HAP-1 (cell line): ENCODE measurements around the gene IQGAP2.

ENCODE experiments used
- DNase-seq, 2 experiments: peaks; one replicate each; pipeline ENCODE4 v3.0.0-alpha.2; 2016 to 2020; ENCODE audit warnings: low spot score in 2 of 2
- H3K27me3 ChIP-seq: fragments of 250-450 bp; sonication (Bioruptor Pico); 2 replicates; pipeline ENCODE4 v1.5.1; 2020; ENCODE audit warnings: low read depth, mild to moderate bottlenecking, moderate library complexity
- H3K36me3 ChIP-seq: fragments of 250-450 bp; sonication (Bioruptor Pico); replicated peaks from 2 replicates; pipeline ENCODE4 v1.5.1; 2020; ENCODE audit warnings: mild to moderate bottlenecking
- H3K4me1 ChIP-seq: fragments of 250-450 bp; sonication (Bioruptor Pico); 2 replicates; pipeline ENCODE4 v1.5.1; 2020; ENCODE audit warnings: mild to moderate bottlenecking
- H3K4me3 ChIP-seq: fragments of 250-450 bp; sonication (Bioruptor Pico); 2 replicates; pipeline ENCODE4 v1.5.1; 2020; ENCODE audit warnings: mild to moderate bottlenecking, moderate library complexity
- H3K9me3 ChIP-seq: fragments of 250-450 bp; sonication (Bioruptor Pico); 2 replicates; pipeline ENCODE4 v1.5.1; 2020; ENCODE audit warnings: mild to moderate bottlenecking, moderate library complexity
- in situ Hi-C: fragments of 300-500 bp; cut with MboI; formaldehyde crosslinking; loops from 3 replicates; pipeline ENCODE4 v1.14.3; 2020; ENCODE audit warnings: low sequenced_read_pairs, inconsistent platforms, mixed read lengths

Gene IQGAP2

DNA sequence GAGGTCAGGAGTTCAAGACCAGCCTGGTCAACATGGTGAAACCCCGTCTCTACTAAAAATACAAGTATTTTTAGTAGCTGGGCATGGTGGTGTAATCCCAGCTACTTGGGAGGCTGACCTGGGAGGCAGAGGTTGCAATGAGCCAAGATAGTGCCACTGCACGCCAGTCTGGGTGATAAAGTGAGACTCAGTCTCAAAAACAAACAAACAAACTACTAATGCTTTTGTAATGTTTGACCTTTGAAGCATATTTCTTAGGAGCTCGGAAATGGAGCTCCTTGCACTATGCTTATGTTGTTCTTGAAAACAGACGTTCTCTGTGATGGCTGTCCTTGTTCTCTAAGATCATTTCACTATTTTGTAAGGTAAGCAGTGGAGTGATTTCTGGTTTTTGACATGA, 214.1 kb downstream of the IQGAP2 start:
- Histone ChIP-seq H3K27me3 (no peaks in the 10 kb centered on the region), H3K4me1 (no peaks in the 10 kb centered on the region), H3K4me3 (no peak overlapping the region), H3K9me3 (no peaks in the 10 kb centered on the region; the same call in 1 of the 2 replicates), H3K36me3 (no peaks in the 10 kb centered on the region)
- DNase-seq: no peak
- in situ Hi-C loops: no loop called here

- Histone ChIP-seq H3K4me1 (no peaks in the 10 kb centered on the region), H3K9me3 (no peaks in the 10 kb centered on the region; the same call in 1 of the 2 replicates), H3K27me3 (no peaks in the 10 kb centered on the region), H3K4me3 (no peak overlapping the region), H3K36me3 (no peaks in the 10 kb centered on the region)
- in situ Hi-C loops: no loop called here
- no peak for DNase-seq
These were observed 214.6 kb downstream of the IQGAP2 start for GRCh38 chr5:76617675-76618074.

GRCh38 chr5:76620166-76620565, 217.1 kb downstream of the IQGAP2 start:
- no peak overlapping the region for H3K4me3 ChIP-seq
- H3K9me3 ChIP-seq: no peaks in the 10 kb centered on the region; the same call in 1 of the 2 replicates
- H3K27me3 ChIP-seq: no peaks in the 10 kb centered on the region
- no peaks in the 10 kb centered on the region for H3K4me1 ChIP-seq
- H3K36me3 ChIP-seq: no peaks in the 10 kb centered on the region
- DNase-seq: no peak
- in situ Hi-C loops: no loop called here

- H3K9me3 ChIP-seq: no peaks in the 10 kb centered on the region; the same call in 1 of the 2 replicates
- no peak for DNase-seq
- H3K27me3 ChIP-seq: no peaks in the 10 kb centered on the region
- in situ Hi-C loops: no loop called here
- no peak overlapping the region for H3K4me3 ChIP-seq
- no peaks in the 10 kb centered on the region for H3K4me1 ChIP-seq
- no peaks in the 10 kb centered on the region for H3K36me3 ChIP-seq
These were observed 219.0 kb downstream of the IQGAP2 start for GRCh38 chr5:76622076-76622475.

- DNase-seq: no peak
- Histone ChIP-seq H3K4me1 (no peaks in the 10 kb centered on the region), H3K27me3 (no peaks in the 10 kb centered on the region), H3K9me3 (no peaks in the 10 kb centered on the region; the same call in 1 of the 2 replicates), H3K4me3 (no peak within 1 kb of the TSS), H3K36me3 (no peaks in the 10 kb centered on the region)
- in situ Hi-C loops: no loop called here
These were observed 220.0 kb downstream of the IQGAP2 start, which contains the start of gene F2RL2 for GRCh38 chr5:76622973-76623596. TSS of gene F2RL2 (minus strand) at chr5:76623403. CDS start at chr5:76623230, 173 bp downstream.

DNA sequence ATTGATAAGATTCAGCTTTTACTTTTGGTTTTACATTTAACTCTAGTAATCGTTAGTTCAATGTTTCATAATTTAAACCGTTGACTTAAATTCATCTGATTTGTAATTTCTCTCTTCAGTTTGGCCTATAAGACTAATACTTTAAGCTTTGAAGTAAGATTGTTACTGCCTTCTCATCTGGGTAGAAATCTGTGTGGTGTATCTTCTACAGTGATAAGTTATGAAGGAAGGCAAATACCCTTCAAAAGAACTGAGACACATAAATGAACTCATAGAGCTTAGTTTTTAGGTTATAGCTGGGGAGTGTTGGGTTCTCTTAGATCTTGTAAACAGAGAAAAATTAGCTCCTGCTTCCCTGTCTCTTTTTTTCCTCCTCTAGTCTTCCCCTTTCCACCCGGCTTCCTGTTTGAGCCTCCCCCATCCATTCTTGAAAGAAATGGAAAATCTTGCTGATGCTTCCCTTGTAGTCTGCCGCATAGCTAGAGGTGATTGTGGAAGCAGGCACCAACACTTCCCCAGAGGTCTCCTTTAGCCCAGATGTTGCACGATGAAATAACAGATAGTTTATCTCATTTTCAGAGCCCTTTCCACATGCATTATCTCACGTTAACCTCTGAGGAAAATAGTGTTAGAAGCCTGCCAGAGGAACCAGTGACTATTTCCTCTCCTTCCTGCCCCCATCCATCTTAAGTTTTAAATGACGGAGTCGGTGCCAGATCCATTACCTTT, 222.2 kb downstream of the IQGAP2 start:
- no peak for DNase-seq
- Histone ChIP-seq H3K4me1 (no peaks in the 10 kb centered on the region), H3K36me3 (no peaks in the 10 kb centered on the region), H3K9me3 (no peaks in the 10 kb centered on the region; the same call in 1 of the 2 replicates), H3K4me3 (no peak overlapping the region), H3K27me3 (no peaks in the 10 kb centered on the region)
- in situ Hi-C loops: no loop called here

GRCh38 chr5:76626738-76627137, 223.7 kb downstream of the IQGAP2 start:
- in situ Hi-C loops: no loop called here
- Histone ChIP-seq H3K4me3 (no peak overlapping the region), H3K9me3 (no peaks in the 10 kb centered on the region), H3K36me3 (no peaks in the 10 kb centered on the region), H3K27me3 (no peaks in the 10 kb centered on the region), H3K4me1 (no peaks in the 10 kb centered on the region; the same call in 1 of the 2 replicates)
- no peak for DNase-seq

GRCh38 chr5:76634661-76635060, 231.6 kb downstream of the IQGAP2 start:
- Histone ChIP-seq H3K4me1 (peaks cover 5% of the 10 kb centered on the region; the same call in 1 of the 2 replicates), H3K27me3 (no peaks in the 10 kb centered on the region), H3K9me3 (no peaks in the 10 kb centered on the region), H3K4me3 (no peak overlapping the region), H3K36me3 (no peaks in the 10 kb centered on the region)
- DNase-seq: no peak
- in situ Hi-C loops: no loop called here

DNA sequence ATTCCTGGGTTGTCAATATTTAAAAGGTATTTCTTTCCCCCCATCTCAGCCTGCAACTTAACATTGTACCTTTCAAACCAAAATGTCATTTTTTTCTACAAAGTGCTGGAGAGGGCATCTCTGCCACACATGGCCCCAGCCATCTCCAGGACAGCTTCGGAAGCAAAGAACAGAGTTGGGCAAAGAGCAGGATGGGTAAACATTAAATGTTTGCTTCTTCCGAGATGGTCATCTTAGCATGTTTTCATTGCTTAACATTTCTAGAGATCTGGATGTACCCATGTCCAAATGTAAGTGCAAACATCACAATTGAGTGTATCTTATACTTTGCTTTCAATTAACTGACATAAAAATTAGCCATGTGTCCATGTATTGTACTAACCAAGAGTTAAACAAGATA, 234.4 kb downstream of the IQGAP2 start:
- H3K4me1 ChIP-seq: peaks cover 5% of the 10 kb centered on the region; the same call in 1 of the 2 replicates

GRCh38 chr5:76638479-76638878, 235.4 kb downstream of the IQGAP2 start:
- H3K27me3 ChIP-seq: no peaks in the 10 kb centered on the region
- no peak overlapping the region for H3K4me3 ChIP-seq
- H3K36me3 ChIP-seq: no peaks in the 10 kb centered on the region
- H3K9me3 ChIP-seq: no peaks in the 10 kb centered on the region
- H3K4me1 ChIP-seq: peaks cover 5% of the 10 kb centered on the region; the same call in 1 of the 2 replicates
- peak in 1 of 2 experiments; percentile 21 for DNase-seq
- in situ Hi-C loops: no loop called here

More for the DNA sequence above, 234.4 kb downstream of the IQGAP2 start:
- in situ Hi-C loops: no loop called here
- Histone ChIP-seq H3K4me3 (no peak overlapping the region), H3K9me3 (no peaks in the 10 kb centered on the region), H3K36me3 (no peaks in the 10 kb centered on the region), H3K27me3 (no peaks in the 10 kb centered on the region)
- DNase-seq: no peak

- Histone ChIP-seq H3K4me3 (no peak overlapping the region), H3K36me3 (no peaks in the 10 kb centered on the region), H3K4me1 (peaks cover 5% of the 10 kb centered on the region; the same call in 1 of the 2 replicates), H3K9me3 (no peaks in the 10 kb centered on the region), H3K27me3 (no peaks in the 10 kb centered on the region)
- peak; percentile 80 to 82 for DNase-seq
- in situ Hi-C loops: no loop called here
These were observed 238.5 kb downstream of the IQGAP2 start for GRCh38 chr5:76641514-76642120.

DNA sequence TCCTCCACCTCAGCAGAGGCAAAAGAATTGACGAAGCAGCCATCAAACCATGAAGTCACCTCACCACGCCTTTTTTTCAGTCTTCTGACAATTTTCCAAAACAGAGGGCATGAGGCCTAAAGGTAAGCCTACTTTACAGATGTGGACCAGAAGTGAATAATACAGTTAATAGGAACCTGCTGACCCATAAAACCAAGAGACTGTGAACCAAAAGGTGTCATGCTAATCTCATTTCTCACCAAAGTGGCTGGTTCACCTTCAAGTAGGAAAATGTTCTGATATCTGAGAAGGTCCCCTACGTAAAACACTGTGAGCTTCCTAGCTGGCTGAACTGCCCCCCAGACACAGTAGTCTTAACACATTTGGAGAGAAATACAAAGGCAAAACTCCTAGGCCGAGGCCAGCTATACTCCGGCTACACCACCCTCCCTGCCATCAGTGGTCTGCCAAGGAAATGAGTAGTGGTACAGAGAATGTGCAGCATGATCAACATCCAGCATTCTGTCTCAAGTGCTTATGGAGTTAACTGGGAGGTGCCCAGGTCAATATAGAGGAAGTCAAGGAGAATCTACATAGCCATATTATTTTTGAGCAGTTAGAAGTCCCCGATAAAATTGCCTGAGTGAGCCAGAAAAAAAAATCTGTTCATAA, 239.4 kb downstream of the IQGAP2 start:
- Histone ChIP-seq H3K4me3 (no peak overlapping the region), H3K27me3 (no peaks in the 10 kb centered on the region), H3K4me1 (peaks cover 5% of the 10 kb centered on the region; the same call in 1 of the 2 replicates), H3K9me3 (no peaks in the 10 kb centered on the region), H3K36me3 (no peaks in the 10 kb centered on the region)
- in situ Hi-C loops: no loop called here
- no peak for DNase-seq

DNA sequence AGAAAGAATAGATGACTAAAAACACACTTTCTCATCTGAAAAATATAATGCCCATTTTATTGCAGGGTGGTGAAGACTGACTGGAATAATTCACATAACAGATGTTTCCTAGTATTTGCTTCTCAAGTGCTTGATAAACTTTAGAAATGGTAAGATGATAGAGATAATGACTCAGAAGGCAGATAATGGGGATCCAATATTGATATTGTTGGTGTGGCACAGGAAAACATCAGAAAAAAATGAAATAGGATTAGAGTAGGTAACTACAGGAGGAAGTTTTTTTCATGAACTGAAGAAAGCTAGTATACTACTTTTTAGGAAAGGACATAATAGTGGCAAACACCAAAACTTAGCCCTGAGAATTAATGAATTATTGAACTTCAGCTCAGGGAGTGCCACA, 240.3 kb downstream of the IQGAP2 start:
- in situ Hi-C loops: no loop called here
- Histone ChIP-seq H3K4me1 (peaks cover 4% of the 10 kb centered on the region; the same call in 1 of the 2 replicates), H3K36me3 (no peaks in the 10 kb centered on the region), H3K27me3 (no peaks in the 10 kb centered on the region), H3K4me3 (no peak overlapping the region), H3K9me3 (no peaks in the 10 kb centered on the region)
- no peak for DNase-seq
